Caco-2 (cell line): Measurements from ENCODE around the gene CFAP99. TPM values are rescaled to one million over a fixed set of nuclear protein-coding genes. Genes with fewer than 3 reads are reported as not detected.

ENCODE experiments used
- BruUV-seq: library from RNA; stranded (reverse); fragments of 400-500 nt; replicated peaks from 2 replicates; lab custom pipeline; 2021; lab: Mats Ljungman, UMichigan
- CTCF ChIA-PET: fragments of 300-600 bp; sonication (Branson Sonifier 250); formaldehyde crosslinking; loops from one replicate; lab custom pipeline; 2022; ENCODE audit warnings: antibody characterized with exemption; lab: Charles Lee
- POLR2A ChIA-PET: fragments of 300-600 bp; sonication (Branson Sonifier 250); formaldehyde crosslinking; loops from one replicate; lab custom pipeline; 2022; ENCODE audit warnings: antibody characterized with exemption; lab: Charles Lee
- DNase-seq, 2 experiments: peaks; one replicate each; pipeline versions ENCODE4 v3.0.0 to v3.0.0-alpha.2; 2020 to 2022
- H3K27me3 ChIP-seq: replicated peaks from 2 replicates; pipeline ENCODE4 v1.6.0; 2011; ENCODE audit warnings: low read length; ENCODE audit not compliant: control insufficient read depth, insufficient read depth
- H3K36me3 ChIP-seq: 2 replicates; pipeline ENCODE4 v1.5.1; 2011; ENCODE audit warnings: low read length; ENCODE audit not compliant: control insufficient read depth, insufficient read depth
- H3K4me1 ChIP-seq: fragments of 250-450 bp; sonication (Bioruptor Pico); 2 replicates; pipeline ENCODE4 v1.5.1; 2020; ENCODE audit warnings: mild to moderate bottlenecking
- H3K4me3 ChIP-seq: 2 replicates; pipeline ENCODE4 v1.5.1; 2011; ENCODE audit warnings: low read depth, mild to moderate bottlenecking, control low read depth, low read length
- H3K9me3 ChIP-seq: fragments of 250-450 bp; sonication (Bioruptor Pico); 2 replicates; pipeline ENCODE4 v1.5.1; 2020; ENCODE audit warnings: mild to moderate bottlenecking, moderate library complexity
- H3K27ac Mint-ChIP-seq: one replicate; pipeline ENCODE4 v1.8.0; 2022; ENCODE audit warnings: mixed read lengths; ENCODE audit not compliant: unreplicated experiment
- H3K27me3 Mint-ChIP-seq: one replicate; pipeline ENCODE4 v1.8.0; 2022; ENCODE audit warnings: mixed read lengths; ENCODE audit not compliant: insufficient read depth, unreplicated experiment
- H3K36me3 Mint-ChIP-seq: one replicate; pipeline ENCODE4 v1.8.0; 2022; ENCODE audit warnings: mild to moderate bottlenecking, mixed read lengths; ENCODE audit not compliant: insufficient read depth, unreplicated experiment
- H3K4me1 Mint-ChIP-seq: one replicate; pipeline ENCODE4 v1.8.0; 2022; ENCODE audit warnings: low read depth, mixed read lengths; ENCODE audit not compliant: unreplicated experiment
- H3K4me3 Mint-ChIP-seq: one replicate; pipeline ENCODE4 v1.8.0; 2022; ENCODE audit warnings: mild to moderate bottlenecking, moderate library complexity, mixed read lengths; ENCODE audit not compliant: unreplicated experiment
- H3K9me3 Mint-ChIP-seq: one replicate; pipeline ENCODE4 v1.8.0; 2022; ENCODE audit warnings: mixed read lengths; ENCODE audit not compliant: unreplicated experiment
- CTCF ChIP-seq, 2 experiments: fragments of 200-600 bp in 1 of 2; IDR thresholded peaks; 1 replicate in 1 of 2; 2 replicates in 1 of 2; pipeline versions ENCODE4 v1.5.1 to v1.8.0; 2011 to 2022; ENCODE audit warnings: antibody characterized with exemption in 1 of 2, control low read depth in 1 of 2, inconsistent platforms in 1 of 2, low read depth in 1 of 2, low read length in 1 of 2, mild to moderate bottlenecking in 1 of 2, moderate library complexity in 1 of 2; ENCODE audit not compliant: insufficient read depth in 1 of 2, severe bottlenecking in 1 of 2, unreplicated experiment in 1 of 2
- intact Hi-C: fragments of 100-400 bp; cut with micrococcal nuclease; formaldehyde crosslinking; loops from one replicate; pipeline ENCODE4 v1.10.0; 2022; ENCODE audit not compliant: unreplicated experiment
- total RNA-seq: library from RNA; stranded (reverse); gene quantifications from 2 replicates; pipeline ENCODE4 v1.2.3, GENCODE V29; 2022

Gene CFAP99
- total RNA-seq, 1 experiment from 2014 or later = not detected

GRCh38 chr4:2510351-2511259 is 91.8 kb downstream of the CFAP99 start:
- no peak for TF ChIP-seq CTCF (IDR thresholded peaks at IDR 0.05; ENCODE audit: insufficient read depth in 1 of 2, low read depth in 1 of 2, low read length in 1 of 2, severe bottlenecking in 1 of 2, unreplicated experiment in 1 of 2)
- Histone ChIP-seq H3K36me3 (no peaks in the 10 kb centered on the region; the same call in 1 of the 2 replicates), H3K9me3 (no peaks in the 10 kb centered on the region), H3K4me3 (no peak overlapping the region), H3K27me3 (no peaks in the 10 kb centered on the region), H3K4me1 (no peaks in the 10 kb centered on the region)
- intact Hi-C loops = no loop called here
- no peak for DNase-seq
- Mint-ChIP-seq H3K36me3 (peaks cover 82% of the 10 kb centered on the region), H3K4me3 (no peak overlapping the region), H3K27me3 (no peaks in the 10 kb centered on the region), H3K4me1 (no peaks in the 10 kb centered on the region), H3K27ac (no peak overlapping the region), H3K9me3 (no peaks in the 10 kb centered on the region)
- no TSS peak for BruUV-seq
- ChIA-PET POLR2A (no interaction called here), CTCF (no interaction called here)

GRCh38 chr4:2511645-2512131 is 92.9 kb downstream of the CFAP99 start:
- H3K4me1 ChIP-seq = no peaks in the 10 kb centered on the region
- H3K4me1 Mint-ChIP-seq = no peaks in the 10 kb centered on the region
- no peak overlapping the region for H3K27ac Mint-ChIP-seq
- no peaks in the 10 kb centered on the region; the same call in 1 of the 2 replicates for H3K36me3 ChIP-seq
- peaks cover 81% of the 10 kb centered on the region for H3K36me3 Mint-ChIP-seq
- no peaks in the 10 kb centered on the region for H3K27me3 Mint-ChIP-seq
- no peak for DNase-seq
- H3K27me3 ChIP-seq = no peaks in the 10 kb centered on the region
- intact Hi-C loops = no loop called here
- H3K4me3 Mint-ChIP-seq = no peak overlapping the region
- no peak for TF ChIP-seq CTCF (IDR thresholded peaks at IDR 0.05; ENCODE audit: insufficient read depth in 1 of 2, low read depth in 1 of 2, low read length in 1 of 2, severe bottlenecking in 1 of 2, unreplicated experiment in 1 of 2)
- POLR2A ChIA-PET = no interaction called here
- H3K9me3 ChIP-seq = no peaks in the 10 kb centered on the region
- BruUV-seq = no TSS peak
- no peak overlapping the region for H3K4me3 ChIP-seq
- H3K9me3 Mint-ChIP-seq = no peaks in the 10 kb centered on the region
- CTCF ChIA-PET = no interaction called here

Other genes with a start within 250 kb of the CFAP99 start
- 17.7 and 17.9 TPM in 2 replicates for gene HAUS3, start 176.8 kb upstream of the CFAP99 start, total RNA-seq
- 1.2 and 1.6 TPM in 2 replicates for gene POLN, start 176.8 kb upstream of the CFAP99 start, total RNA-seq
- gene MXD4, start 156.8 kb upstream of the CFAP99 start, total RNA-seq = 22.1 and 22.3 TPM in 2 replicates
- 0.70 and 0.82 TPM in 2 replicates for gene ZFYVE28, start 310 bp upstream of the CFAP99 start, total RNA-seq
- gene RNF4, start 50.2 kb downstream of the CFAP99 start, total RNA-seq = 69.0 and 75.4 TPM in 2 replicates
- gene FAM193A, start 117.7 kb downstream of the CFAP99 start, total RNA-seq = 28.7 and 31.2 TPM in 2 replicates